PFSK-1 (cell line): ENCODE results near the gene STK11.
A peak's percentile ranks its signal among the peaks of the same experiment; 100 is the strongest.

Source experiments
- FOXP2 ChIP-seq: optimal IDR thresholded peaks from 2 replicates; pipeline ENCODE3; 2011; ENCODE audit warnings: borderline replicate concordance, control low read depth, inconsistent platforms; ENCODE audit not compliant: insufficient read depth; ENCODE audit errors: extremely low read length, extremely low read depth
- POLR2AphosphoS5 ChIP-seq: IDR thresholded peaks from 2 replicates; pipeline ENCODE4 v1.6.1; 2012; ENCODE audit warnings: low read depth, mild to moderate bottlenecking, control low read depth, low read length, moderate library complexity
- REST ChIP-seq, 2 experiments: IDR thresholded peaks; 2 replicates each; pipeline versions ENCODE4 v1.6.1 to v1.8.0; 2011 to 2012; ENCODE audit warnings: low read depth in 2 of 2, low read length in 2 of 2, control low read depth in 1 of 2, inconsistent platforms in 1 of 2, mild to moderate bottlenecking in 1 of 2, moderate library complexity in 1 of 2; ENCODE audit not compliant: insufficient read depth in 1 of 2
- SIN3A ChIP-seq: IDR thresholded peaks from 2 replicates; pipeline ENCODE4 v1.6.1; 2012; ENCODE audit warnings: mild to moderate bottlenecking, low read length, moderate library complexity, borderline replicate concordance; ENCODE audit not compliant: insufficient read depth
- TAF1 ChIP-seq: IDR thresholded peaks from 2 replicates; pipeline ENCODE4 v1.6.1; 2012; ENCODE audit warnings: low read length, control low read depth, borderline replicate concordance; ENCODE audit not compliant: insufficient read depth

The STK11 gene

GRCh38 chr19:1206150-1206863, 729 bp downstream of the STK11 start:
- TF ChIP-seq REST (IDR thresholded peaks at IDR 0.05; ENCODE audit: insufficient read depth in 1 of 2, low read depth in 2 of 2, low read length in 2 of 2): no peak
- no peak for TF ChIP-seq FOXP2
- TF ChIP-seq TAF1: no peak
- TF ChIP-seq SIN3A: no peak
- no peak for TF ChIP-seq POLR2AphosphoS5

GRCh38 chr19:1206864-1207450, 1.4 kb downstream of the STK11 start:
- TF ChIP-seq FOXP2: peak; percentile 10
- TF ChIP-seq REST (IDR thresholded peaks at IDR 0.05; ENCODE audit: insufficient read depth in 1 of 2, low read depth in 2 of 2, low read length in 2 of 2): no peak

- TF ChIP-seq TAF1 (no peak), SIN3A (no peak), REST (IDR thresholded peaks at IDR 0.05; ENCODE audit: insufficient read depth in 1 of 2, low read depth in 2 of 2, low read length in 2 of 2) (no peak), FOXP2 (no peak), POLR2AphosphoS5 (no peak)
These were observed 4.6 kb downstream of the STK11 start for GRCh38 chr19:1210227-1210538.

GRCh38 chr19:1211494-1212234, 6.1 kb downstream of the STK11 start:
- TF ChIP-seq FOXP2: peak; percentile 38
- no peak for TF ChIP-seq TAF1

GRCh38 chr19:1213391-1214286, 8.1 kb downstream of the STK11 start:
- peak; percentile 38 for TF ChIP-seq FOXP2
- TF ChIP-seq TAF1: no peak
- TF ChIP-seq SIN3A: no peak
- TF ChIP-seq POLR2AphosphoS5: peak; percentile 45; the same call in 1 of the 2 replicates
- no peak for TF ChIP-seq REST (IDR thresholded peaks at IDR 0.05; ENCODE audit: insufficient read depth in 1 of 2, low read depth in 2 of 2, low read length in 2 of 2)
